Tibial nerve (tissue), 4 donors: Measurements from ENCODE around the gene TPM1. TPM values are rescaled to one million over a fixed set of nuclear protein-coding genes. Genes with fewer than 3 reads are reported as not detected.

ENCODE experiments used
- DNase-seq, 2 donors: peaks; one replicate each; pipeline ENCODE4 v3.0.0-alpha.2; 2019; ENCODE audit warnings: low spot score in 2 of 2
- H3K27ac ChIP-seq, 4 donors: fragments of 200-600 bp; sonication (generic) in 3 of 4; one replicate each; pipeline ENCODE4 v1.5.1; 2017 to 2019; ENCODE audit warnings: mild to moderate bottlenecking in 1 of 4
- H3K27me3 ChIP-seq, 2 donors: fragments of 200-600 bp; sonication (generic) in 1 of 2; one replicate each; pipeline versions ENCODE4 v1.5.1 to v1.6.0; 2017 to 2019
- H3K36me3 ChIP-seq, 3 donors: fragments of 200-600 bp; sonication (generic); one replicate each; pipeline ENCODE4 v1.5.1; 2018 to 2019
- H3K4me1 ChIP-seq, 4 donors: fragments of 200-600 bp; sonication (generic) in 3 of 4; one replicate each; pipeline ENCODE4 v1.5.1; 2017 to 2019
- H3K4me3 ChIP-seq, 4 donors: fragments of 200-600 bp; sonication (generic) in 3 of 4; one replicate each; pipeline ENCODE4 v1.5.1; 2017 to 2019; ENCODE audit warnings: mild to moderate bottlenecking in 1 of 4, moderate library complexity in 1 of 4
- H3K9me3 ChIP-seq, 4 donors: fragments of 200-600 bp; sonication (generic) in 3 of 4; one replicate each; pipeline ENCODE4 v1.5.1; 2017 to 2019
- CTCF ChIP-seq, 5 experiments: fragments of 200-600 bp in 3 of 5; fragments of 450-650 bp in 2 of 5; sonication (generic) in 3 of 5; IDR thresholded peaks; one replicate each; pipeline ENCODE4 v1.5.1; 2016 to 2019; ENCODE audit warnings: antibody characterized with exemption in 5 of 5, mild to moderate bottlenecking in 3 of 5, moderate library complexity in 2 of 5
- EP300 ChIP-seq, 2 donors: sonication (generic); formaldehyde crosslinking; IDR thresholded peaks; one replicate each; pipeline ENCODE4 v1.6.1; 2017; ENCODE audit warnings: antibody characterized with exemption in 2 of 2, mild to moderate bottlenecking in 1 of 2
- POLR2A ChIP-seq, 2 donors: fragments of 450-650 bp; IDR thresholded peaks; one replicate each; pipeline ENCODE4 v1.6.1; 2017; ENCODE audit warnings: antibody characterized with exemption in 2 of 2, mild to moderate bottlenecking in 2 of 2, moderate library complexity in 2 of 2
- WGBS, 2 donors: methylation state at CpG; one replicate each; pipeline ENCODE4 v1.1.5; 2018; 5-methylcytosine and 5-hydroxymethylcytosine counted together
- total RNA-seq, 4 donors: library from RNA; depleted of rRNA; stranded (reverse); fragments of >200 nt; gene quantifications; one replicate each; pipeline ENCODE4 v1.1.0, GENCODE V29; 2016

Gene TPM1
- total RNA-seq, 4 donors from 2014 or later: 311 to 468 (median 366) TPM

GRCh38 chr15:63086271-63086670 is 43.7 kb downstream of the TPM1 start:
- TF ChIP-seq EP300 (IDR thresholded peaks at IDR 0.05): no peak
- no peak for TF ChIP-seq POLR2A (IDR thresholded peaks at IDR 0.05)
- no peak for TF ChIP-seq CTCF (IDR thresholded peaks at IDR 0.05)
- peaks cover 0 to 14% (median 8%) of the 10 kb centered on the region in 4 donors for H3K4me1 ChIP-seq
- WGBS, 2 donors: 85 to 90% methylated on average over 4 of the region's 4 CpGs

GRCh38 chr15:63086947-63087346 is 44.4 kb downstream of the TPM1 start:
- Histone ChIP-seq H3K9me3 (no peaks in the 10 kb centered on the region), H3K27ac (no peak overlapping the region), H3K36me3 (no peaks in the 10 kb centered on the region), H3K4me3 (no peak overlapping the region), H3K4me1 (peaks cover 0 to 14% (median 8%) of the 10 kb centered on the region in 4 donors), H3K27me3 (no peaks in the 10 kb centered on the region)
- TF ChIP-seq CTCF (IDR thresholded peaks at IDR 0.05): no peak
- DNase-seq: no peak
- 58 to 62% methylated on average over 5 of the region's 5 CpGs for WGBS, 2 donors

More at GRCh38 chr15:63086271-63086670, 43.7 kb downstream of the TPM1 start:
- Histone ChIP-seq H3K27ac (no peak overlapping the region), H3K36me3 (no peaks in the 10 kb centered on the region), H3K9me3 (no peaks in the 10 kb centered on the region), H3K4me3 (no peak overlapping the region), H3K27me3 (no peaks in the 10 kb centered on the region)
- no peak for DNase-seq

- no peak for DNase-seq
- Histone ChIP-seq H3K36me3 (no peaks in the 10 kb centered on the region), H3K4me3 (no peak overlapping the region), H3K4me1 (peaks cover 0 to 14% (median 8%) of the 10 kb centered on the region in 4 donors), H3K9me3 (no peaks in the 10 kb centered on the region), H3K27ac (peak overlapping the region in 1 of 4 donors; percentile 44), H3K27me3 (no peaks in the 10 kb centered on the region)
- WGBS, 2 donors: 53 to 61% methylated on average over 6 of the region's 6 CpGs
- TF ChIP-seq POLR2A (IDR thresholded peaks at IDR 0.05) (no peak), CTCF (IDR thresholded peaks at IDR 0.05) (no peak), EP300 (IDR thresholded peaks at IDR 0.05) (no peak)
Observed at GRCh38 chr15:63088533-63089245, 46.1 kb downstream of the TPM1 start.

- H3K4me3 ChIP-seq: no peak overlapping the region
- 61 to 71% methylated on average over 6 of the region's 6 CpGs for WGBS, 2 donors
- TF ChIP-seq CTCF (IDR thresholded peaks at IDR 0.05): no peak
- no peak for TF ChIP-seq POLR2A (IDR thresholded peaks at IDR 0.05)
- TF ChIP-seq EP300 (IDR thresholded peaks at IDR 0.05): no peak
- peak in 1 of 2 donors; percentile 20 for DNase-seq
- H3K27me3 ChIP-seq: no peaks in the 10 kb centered on the region
- H3K27ac ChIP-seq: peak overlapping the region in 2 of 4 donors; percentile 28 to 44
- peaks cover 0 to 14% (median 8%) of the 10 kb centered on the region in 4 donors for H3K4me1 ChIP-seq
- no peaks in the 10 kb centered on the region for H3K36me3 ChIP-seq
- no peaks in the 10 kb centered on the region for H3K9me3 ChIP-seq
Observed at GRCh38 chr15:63089260-63090043, 46.9 kb downstream of the TPM1 start.

GRCh38 chr15:63090472-63090871 is 47.9 kb downstream of the TPM1 start:
- Histone ChIP-seq H3K4me3 (no peak overlapping the region), H3K36me3 (no peaks in the 10 kb centered on the region), H3K4me1 (peaks cover 0 to 14% (median 8%) of the 10 kb centered on the region in 4 donors), H3K9me3 (no peaks in the 10 kb centered on the region), H3K27me3 (no peaks in the 10 kb centered on the region), H3K27ac (no peak overlapping the region)
- TF ChIP-seq EP300 (IDR thresholded peaks at IDR 0.05) (no peak), CTCF (IDR thresholded peaks at IDR 0.05) (no peak), POLR2A (IDR thresholded peaks at IDR 0.05) (no peak)
- WGBS, 2 donors: 88 to 92% methylated on average over 9 of the region's 9 CpGs
- no peak for DNase-seq
